Fibroblast of skin of right biceps (primary cell): ENCODE data around the gene SYNJ1.
"Not testable (repeated sequence)": the region's sequence is repeated elsewhere in the genome, so short reads cannot be mapped to it uniquely, and the experiment has no call there.

Experiments used
- DNase-seq: peaks from one replicate; pipeline ENCODE4 v3.0.0-alpha.2; 2013

SYNJ1 gene

DNA sequence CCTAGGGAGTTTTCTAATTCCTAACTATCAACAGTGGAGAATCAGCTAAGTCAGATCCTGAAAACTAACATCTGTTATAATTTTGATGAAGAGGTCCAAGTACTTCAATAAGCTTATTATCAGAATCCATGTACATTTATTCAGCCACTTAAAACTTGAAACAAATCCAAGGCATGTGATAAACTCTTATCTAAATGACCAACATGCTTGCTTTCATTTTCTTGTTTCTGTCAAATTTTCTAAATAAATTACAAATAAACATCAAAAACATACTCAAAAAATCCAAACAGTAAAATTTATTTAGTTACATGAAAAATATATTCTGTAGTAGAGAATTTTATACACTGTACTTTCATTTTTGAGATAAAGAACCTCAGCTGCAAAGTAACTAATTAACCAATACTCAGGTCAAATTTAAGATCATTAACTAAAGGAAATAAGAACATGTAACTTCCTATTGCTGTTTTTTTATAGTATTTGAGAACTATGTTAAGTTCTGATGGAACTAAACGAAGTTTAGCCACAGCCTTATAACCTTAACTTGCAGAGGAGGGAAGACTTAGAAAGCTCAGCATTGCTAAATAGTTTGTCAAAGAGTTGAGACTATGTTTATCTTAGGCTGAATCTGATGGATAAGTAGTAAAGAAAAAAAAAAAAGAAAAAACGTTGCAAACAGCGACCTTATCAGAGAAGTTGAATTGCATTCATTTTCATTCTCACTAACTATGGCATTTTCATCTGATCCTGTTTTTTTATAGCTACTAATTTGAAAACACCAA, 44.9 kb downstream of the SYNJ1 start:
- DNase-seq: no peak

GRCh38 chr21:32674731-32675130, 53.1 kb downstream of the SYNJ1 start:
- DNase-seq: no peak

GRCh38 chr21:32674038-32674437, 53.8 kb downstream of the SYNJ1 start:
- no peak for DNase-seq

GRCh38 chr21:32666258-32666657, 61.6 kb downstream of the SYNJ1 start:
- DNase-seq: no peak

DNA sequence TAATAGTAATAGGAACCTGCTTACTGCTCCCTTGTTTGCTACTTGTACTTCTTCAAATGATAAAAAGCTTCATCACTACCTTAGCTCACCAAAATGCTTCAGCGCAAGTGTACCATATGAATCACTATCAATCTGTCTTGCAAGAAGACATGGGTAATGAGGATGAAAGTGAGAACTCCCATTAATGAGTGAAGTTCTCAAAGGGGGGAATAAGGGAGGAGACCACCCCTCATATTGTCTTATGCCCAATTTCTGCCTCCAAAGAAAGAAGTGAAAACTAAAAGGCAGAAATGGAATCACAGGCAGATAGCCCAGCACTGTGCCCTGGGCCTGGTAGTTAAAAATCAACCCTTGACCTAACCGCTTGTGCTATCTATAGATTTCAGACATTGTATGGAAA, 63.7 kb downstream of the SYNJ1 start:
- DNase-seq: not testable (repeated sequence)

- DNase-seq: not testable (repeated sequence)
These were observed 65.8 kb downstream of the SYNJ1 start for GRCh38 chr21:32661981-32662380.

DNA sequence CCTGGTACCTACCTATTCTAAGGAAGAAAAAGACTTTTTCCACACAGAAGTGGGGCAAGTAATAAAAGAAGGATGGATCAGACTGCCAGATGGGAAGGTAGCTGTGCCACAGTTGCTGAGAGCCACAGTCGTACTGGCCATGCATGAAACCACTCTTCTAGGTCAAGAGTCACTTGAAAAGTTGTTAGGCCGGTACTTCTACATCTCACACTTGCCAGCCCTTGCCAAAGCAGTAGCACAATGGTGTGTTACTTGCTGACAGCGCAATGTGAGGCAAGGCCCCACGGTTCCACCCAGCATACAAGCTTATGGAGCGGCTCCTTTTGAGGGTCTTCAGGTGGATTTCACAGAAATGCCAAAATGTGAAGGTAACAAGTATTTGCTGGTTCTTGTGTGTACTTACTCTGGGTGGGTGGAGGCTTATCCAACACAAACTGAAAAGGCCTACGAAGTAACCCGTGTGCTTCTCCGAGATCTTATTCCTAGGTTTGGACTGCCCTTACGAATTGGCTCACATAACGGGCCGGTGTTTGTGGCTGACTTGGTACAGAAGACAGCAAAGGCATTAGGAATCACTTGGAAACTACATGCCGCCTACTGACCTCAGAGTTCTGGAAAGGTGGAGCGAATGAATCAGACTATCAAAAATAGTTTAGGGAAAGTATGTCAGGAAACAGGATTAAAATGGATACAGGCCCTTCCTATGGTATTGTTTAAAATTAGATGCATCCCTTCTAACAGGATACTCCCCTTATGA, 66.6 kb downstream of the SYNJ1 start:
- not testable (repeated sequence) for DNase-seq

DNA sequence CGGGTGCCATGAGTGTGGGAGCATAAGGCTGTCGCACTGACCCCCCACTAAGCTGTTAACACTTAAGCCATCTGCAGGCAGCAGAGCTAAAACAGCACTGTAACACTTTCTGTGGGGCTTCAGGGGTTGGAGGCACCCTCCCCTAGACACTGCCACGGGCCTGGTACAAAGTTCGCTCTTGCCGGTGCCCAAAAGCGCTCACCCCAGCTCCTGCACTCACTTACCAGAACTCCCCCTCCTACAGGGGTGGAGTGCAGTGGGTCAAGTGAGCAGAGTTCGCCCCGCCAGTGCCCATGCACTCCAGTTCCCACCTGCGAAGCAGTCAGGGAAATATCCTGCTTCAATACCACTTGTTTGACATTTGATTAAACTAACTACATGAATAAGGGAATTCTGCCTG, 69.3 kb downstream of the SYNJ1 start:
- no peak for DNase-seq

DNA sequence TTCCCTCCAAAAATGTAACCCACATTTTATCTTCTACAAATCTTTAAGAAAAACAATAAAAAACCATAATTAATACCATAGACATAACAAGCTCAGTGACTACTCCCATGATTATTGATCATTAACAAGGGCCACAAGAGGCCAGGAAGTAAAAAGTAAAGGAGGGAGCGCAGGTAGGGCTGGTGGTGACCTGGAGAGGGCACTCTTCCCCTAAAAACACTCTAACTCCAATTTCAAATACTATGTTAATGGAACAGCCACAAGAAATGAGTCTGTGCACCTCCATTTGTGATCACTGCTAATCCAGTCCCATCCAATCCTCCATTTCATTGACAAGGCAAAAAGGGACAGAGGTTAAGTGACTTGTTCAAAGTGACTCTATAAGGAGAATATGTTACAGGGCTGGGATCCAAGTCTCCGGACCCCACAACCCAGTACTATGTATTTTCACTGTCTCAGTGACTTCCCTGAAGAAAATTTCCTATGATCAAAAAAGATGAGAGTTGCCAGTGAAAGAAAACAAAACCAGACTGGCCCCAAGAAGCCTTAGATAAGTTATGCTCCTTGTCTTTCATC, 74.4 kb downstream of the SYNJ1 start:
- peak; percentile 6 for DNase-seq

- DNase-seq: no peak
These were observed 79.6 kb downstream of the SYNJ1 start for GRCh38 chr21:32648165-32648564.

DNA sequence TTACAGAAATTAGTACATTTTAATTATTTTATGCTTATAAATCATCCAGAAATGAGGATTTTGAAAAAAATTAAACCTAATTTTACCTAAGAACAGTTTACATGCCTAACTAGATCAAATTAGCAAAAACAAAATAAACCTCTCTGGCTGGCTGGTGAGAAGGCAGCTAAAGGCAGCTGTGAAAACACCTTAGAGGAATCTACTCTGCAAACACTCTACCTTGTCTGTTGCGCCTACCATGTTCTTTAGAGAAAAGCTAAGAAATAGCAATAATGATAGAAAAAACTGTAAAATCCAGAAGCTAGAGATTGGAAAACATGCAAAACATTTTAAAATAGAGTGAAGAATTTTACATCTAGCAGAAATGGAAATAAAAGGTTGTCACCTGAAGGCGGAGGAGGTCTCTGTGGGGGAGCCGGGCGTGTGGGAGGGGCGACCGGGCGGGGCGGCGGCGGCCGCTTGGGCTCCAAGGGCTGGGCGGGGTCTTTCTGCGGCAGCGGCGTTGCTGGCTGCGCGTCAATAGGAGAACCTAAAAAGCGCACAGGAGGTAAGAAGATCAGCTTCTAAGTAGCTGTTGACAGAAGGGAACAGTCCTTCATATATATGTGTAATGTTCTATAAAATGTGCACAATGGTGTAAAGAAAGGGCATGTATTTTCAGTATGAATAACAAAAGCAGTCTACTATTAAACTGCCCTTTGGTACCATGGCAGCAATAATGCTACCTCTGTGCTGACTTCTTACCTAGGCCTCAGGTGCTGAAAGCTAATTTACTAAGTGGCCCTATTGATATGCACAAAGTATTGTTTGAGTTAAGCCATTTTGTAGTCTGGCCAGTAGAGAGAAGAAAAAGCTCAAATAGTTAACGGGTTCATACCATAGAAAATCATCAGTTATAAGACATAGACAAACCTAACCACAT, 82.3 kb downstream of the SYNJ1 start:
- DNase-seq: no peak

- no peak for DNase-seq
These were observed 85.8 kb downstream of the SYNJ1 start for GRCh38 chr21:32641710-32642698.

DNA sequence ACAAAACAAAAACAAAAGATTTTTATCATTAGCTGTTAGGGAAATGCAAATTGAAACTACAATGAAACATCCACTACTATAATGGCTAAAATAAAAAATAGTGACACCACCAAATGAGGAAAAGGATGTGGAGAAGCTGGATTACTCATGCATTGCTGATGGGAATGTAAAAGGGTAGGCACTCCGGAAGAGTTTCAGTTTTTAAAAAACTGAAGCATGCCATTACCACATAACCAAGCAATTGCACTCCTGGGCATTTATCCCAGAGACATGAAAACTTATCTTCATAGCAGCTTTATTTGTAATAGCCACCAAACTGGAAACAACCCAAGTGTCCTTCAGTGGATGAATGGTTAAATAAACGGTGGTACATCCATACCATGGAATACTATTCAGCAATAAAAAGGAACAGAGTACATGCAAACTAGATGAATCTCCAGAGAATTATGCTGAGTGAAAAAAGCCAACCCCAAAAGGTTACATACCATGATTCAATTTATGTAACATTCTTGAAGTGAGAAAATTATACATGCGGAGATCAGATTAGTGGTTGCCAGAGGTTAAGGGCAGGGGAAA, 101.1 kb downstream of the SYNJ1 start:
- DNase-seq: peak; percentile 45

DNA sequence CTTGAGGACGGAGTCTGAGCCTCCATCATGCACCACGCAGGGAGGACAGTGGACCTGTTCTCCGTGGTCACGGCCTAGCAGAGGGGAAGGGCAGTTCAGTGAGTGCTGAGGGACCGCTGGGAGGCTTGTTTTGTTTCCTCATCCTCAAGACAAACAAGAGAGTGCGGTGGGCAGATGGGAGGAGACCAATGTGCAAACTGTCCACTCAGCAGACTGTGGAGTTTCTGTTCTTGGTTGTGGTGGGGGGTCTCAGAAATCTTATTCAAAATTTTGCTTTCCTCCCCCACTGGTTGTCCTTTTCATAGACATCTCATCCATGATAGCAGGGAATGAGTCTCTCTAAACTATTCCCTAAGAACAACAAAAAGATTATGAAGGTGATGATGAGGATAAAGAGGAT, 109.6 kb downstream of the SYNJ1 start:
- not testable (repeated sequence) for DNase-seq

- no peak for DNase-seq
These were observed 114.3 kb downstream of the SYNJ1 start for GRCh38 chr21:32613436-32614043.

GRCh38 chr21:32612999-32613337, 114.8 kb downstream of the SYNJ1 start:
- no peak for DNase-seq

- DNase-seq: peak; percentile 95
These were observed 115.5 kb downstream of the SYNJ1 start, which contains the start of gene CFAP298 for GRCh38 chr21:32612075-32612998. Gene CFAP298, minus strand, starts transcription at chr21:32612377. Its CDS starts 134 bp downstream, at chr21:32612243.

GRCh38 chr21:32611471-32611997, 116.3 kb downstream of the SYNJ1 start:
- no peak for DNase-seq

DNA sequence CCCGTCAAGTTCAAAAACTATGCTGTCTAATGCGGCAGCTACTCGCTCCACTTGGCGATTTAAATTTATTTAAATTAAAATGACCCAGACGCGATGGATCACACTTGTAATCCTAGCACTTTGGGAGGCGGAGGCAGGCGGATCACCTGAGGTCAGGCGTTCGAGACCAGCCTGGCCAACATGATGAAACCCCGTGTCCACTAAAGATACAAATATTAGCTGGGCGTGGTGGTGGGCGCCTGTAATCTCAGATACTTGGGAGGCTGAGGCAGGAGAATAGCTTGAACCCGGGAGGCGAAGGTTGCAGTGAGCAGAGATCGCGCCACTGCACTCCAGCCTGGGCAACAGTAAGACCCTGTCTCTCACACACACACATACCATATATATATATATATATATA, 116.9 kb downstream of the SYNJ1 start:
- not testable (repeated sequence) for DNase-seq
